ENCODE data around the gene ACR.

ACR gene

DNA sequence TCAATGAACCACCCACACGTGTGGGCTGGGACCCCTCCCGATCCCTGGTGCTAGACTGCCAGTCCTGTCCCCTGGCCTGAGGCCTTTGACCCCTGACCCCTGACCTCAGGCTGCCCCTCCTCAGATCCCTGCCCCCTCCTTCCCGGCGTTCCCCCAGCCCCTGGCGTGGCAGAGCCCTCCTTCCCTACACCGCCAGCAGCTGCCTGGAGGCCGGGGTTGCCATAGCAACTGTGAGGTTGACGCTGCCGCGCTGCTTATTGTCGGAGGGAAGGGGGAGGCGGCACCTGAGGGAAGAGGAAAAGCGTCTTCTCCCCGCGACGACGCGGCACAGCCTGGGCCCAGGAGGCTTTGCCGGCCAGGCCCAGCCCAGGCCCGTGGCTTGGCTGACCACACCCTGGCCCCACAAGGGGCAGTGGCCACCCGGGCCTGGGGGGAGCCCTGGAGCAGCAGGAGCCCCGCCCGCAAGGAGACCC lies 32.7 kb upstream of the ACR start:
- Mint-ChIP-seq H3K36me3 (ENCODE audit: low read depth) (peaks cover 18% of the 10 kb centered on the region), H3K27me3 (ENCODE audit: low read depth, poor library complexity) (no peaks in the 10 kb centered on the region), H3K27ac (no peak overlapping the region), H3K4me3 (peak overlapping the region; percentile 65), H3K4me1 (peaks cover 55% of the 10 kb centered on the region), H3K9me3 (no peaks in the 10 kb centered on the region)
- DNase-seq: peak; percentile 91
- TF ChIP-seq, protein P1, sequence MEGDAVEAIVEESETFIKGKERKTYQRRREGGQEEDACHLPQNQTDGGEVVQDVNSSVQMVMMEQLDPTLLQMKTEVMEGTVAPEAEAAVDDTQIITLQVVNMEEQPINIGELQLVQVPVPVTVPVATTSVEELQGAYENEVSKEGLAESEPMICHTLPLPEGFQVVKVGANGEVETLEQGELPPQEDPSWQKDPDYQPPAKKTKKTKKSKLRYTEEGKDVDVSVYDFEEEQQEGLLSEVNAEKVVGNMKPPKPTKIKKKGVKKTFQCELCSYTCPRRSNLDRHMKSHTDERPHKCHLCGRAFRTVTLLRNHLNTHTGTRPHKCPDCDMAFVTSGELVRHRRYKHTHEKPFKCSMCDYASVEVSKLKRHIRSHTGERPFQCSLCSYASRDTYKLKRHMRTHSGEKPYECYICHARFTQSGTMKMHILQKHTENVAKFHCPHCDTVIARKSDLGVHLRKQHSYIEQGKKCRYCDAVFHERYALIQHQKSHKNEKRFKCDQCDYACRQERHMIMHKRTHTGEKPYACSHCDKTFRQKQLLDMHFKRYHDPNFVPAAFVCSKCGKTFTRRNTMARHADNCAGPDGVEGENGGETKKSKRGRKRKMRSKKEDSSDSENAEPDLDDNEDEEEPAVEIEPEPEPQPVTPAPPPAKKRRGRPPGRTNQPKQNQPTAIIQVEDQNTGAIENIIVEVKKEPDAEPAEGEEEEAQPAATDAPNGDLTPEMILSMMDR (IDR thresholded peaks at IDR 0.05): no peak

DNA sequence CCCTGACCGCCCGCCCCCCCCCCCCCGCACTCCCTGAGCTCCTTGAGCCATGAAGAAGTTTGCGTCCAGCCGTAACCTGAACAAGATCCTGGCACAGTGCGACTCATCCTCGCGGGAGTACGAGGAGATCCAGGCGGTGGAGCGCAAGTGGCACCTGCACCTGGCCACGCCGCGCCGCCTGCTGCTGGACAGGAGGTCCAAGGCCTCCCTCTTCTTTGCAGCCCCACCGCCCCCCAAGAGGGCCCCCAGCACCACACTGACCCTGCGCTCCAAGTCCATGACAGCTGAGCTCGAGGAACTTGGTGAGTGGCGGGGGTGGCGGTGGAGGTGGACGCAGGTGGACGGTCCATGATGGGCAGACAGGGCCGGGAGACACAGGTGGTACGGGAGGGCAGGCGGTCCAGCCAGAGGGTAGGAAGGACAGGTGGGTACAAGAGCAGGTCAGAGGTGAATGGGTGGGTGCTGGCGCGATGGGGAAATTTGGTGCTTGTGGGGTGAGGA lies 32.1 kb upstream of the ACR start:
- peak overlapping the region; percentile 52 for H3K4me3 Mint-ChIP-seq
- no peak for DNase-seq

DNA sequence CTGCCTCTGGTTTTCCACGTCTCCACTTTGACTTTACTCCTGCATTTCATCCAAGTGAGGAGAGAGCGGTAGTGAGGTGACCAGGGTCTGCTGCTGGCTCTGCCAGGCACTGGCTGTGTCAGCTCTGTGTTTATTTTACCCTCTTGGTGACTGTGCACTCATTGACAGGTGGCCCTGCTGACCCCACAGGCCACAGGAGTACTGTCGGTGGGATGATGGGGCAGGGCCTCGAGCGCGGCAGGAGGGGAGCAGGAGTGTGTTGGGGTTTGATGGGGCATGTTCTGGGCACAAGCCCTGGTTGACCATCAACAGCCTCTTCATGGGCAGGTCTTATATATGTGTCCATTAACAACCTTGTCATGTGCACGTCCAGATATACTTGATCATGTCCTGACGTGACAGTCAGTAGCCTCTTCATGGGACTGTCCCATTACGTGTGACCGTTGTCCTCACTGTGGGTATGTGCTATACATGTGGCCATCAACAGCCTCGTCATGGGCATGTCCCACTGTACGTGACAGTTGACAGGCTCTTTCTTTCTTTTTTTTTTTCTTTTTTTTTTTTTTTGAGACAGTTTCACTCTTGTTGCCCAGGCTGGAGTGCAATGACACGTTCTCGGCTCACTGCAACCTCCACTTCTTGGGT lies 31.4 kb upstream of the ACR start:
- H3K27me3 Mint-ChIP-seq (ENCODE audit: low read depth, poor library complexity): peaks cover 4% of the 10 kb centered on the region
- H3K9me3 Mint-ChIP-seq: no peaks in the 10 kb centered on the region

More for the DNA sequence above, 32.1 kb upstream of the ACR start:
- Mint-ChIP-seq H3K36me3 (ENCODE audit: low read depth) (peaks cover 24% of the 10 kb centered on the region), H3K27me3 (ENCODE audit: low read depth, poor library complexity) (peaks cover 3% of the 10 kb centered on the region), H3K27ac (peak overlapping the region; percentile 48), H3K4me1 (peaks cover 53% of the 10 kb centered on the region), H3K9me3 (no peaks in the 10 kb centered on the region)
- TF ChIP-seq, protein P1 (IDR thresholded peaks at IDR 0.05): no peak

DNA sequence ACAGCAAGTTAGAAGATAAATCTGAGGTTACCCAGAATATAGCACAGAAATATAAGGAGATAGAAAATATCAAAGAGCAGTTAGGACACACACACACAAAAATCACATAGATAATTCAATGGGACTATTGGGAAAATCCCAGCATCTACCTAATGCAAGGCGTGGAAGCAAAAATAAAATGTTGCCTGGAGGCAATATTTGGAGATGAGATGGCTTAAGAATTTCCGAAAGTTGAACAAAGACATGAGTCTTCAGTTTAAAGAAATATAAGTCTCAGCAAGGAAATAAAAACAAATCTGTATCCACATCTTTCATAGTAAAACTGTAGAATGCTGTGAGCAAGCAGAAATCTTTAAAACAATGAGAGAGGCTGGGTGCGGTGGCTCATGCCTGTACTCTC lies 29.5 kb upstream of the ACR start:
- DNase-seq: no peak
- Mint-ChIP-seq H3K9me3 (no peaks in the 10 kb centered on the region), H3K27me3 (ENCODE audit: low read depth, poor library complexity) (peaks cover 4% of the 10 kb centered on the region), H3K36me3 (ENCODE audit: low read depth) (peaks cover 21% of the 10 kb centered on the region), H3K27ac (no peak overlapping the region), H3K4me1 (peaks cover 30% of the 10 kb centered on the region), H3K4me3 (no peak overlapping the region)
- TF ChIP-seq, protein P1 (IDR thresholded peaks at IDR 0.05): no peak

More for the DNA sequence above, 31.4 kb upstream of the ACR start:
- TF ChIP-seq, protein P1 (IDR thresholded peaks at IDR 0.05): no peak
- Mint-ChIP-seq H3K4me1 (peaks cover 49% of the 10 kb centered on the region), H3K36me3 (ENCODE audit: low read depth) (peaks cover 25% of the 10 kb centered on the region), H3K27ac (peak overlapping the region; percentile 48), H3K4me3 (peak overlapping the region; percentile 52)
- DNase-seq: no peak

DNA sequence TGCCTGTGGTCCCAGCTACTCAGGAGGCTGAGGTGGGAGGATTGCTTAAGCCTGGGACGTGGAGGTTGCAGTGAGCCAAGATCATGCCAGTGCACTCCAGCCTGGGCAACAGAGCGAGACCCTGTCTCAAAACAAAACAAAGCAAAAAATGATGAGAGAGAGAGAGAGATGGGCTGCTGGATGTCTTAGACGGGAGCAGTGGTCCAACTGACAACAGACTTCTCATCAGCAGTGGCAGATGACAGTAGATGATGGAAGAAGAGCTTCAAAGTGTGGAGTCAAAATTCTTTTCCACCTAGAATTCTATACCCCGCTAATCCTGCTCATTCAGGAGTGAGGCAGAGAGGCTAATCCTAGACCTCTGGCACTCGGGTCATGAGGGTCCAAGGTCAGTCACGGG lies 29.0 kb upstream of the ACR start:
- Mint-ChIP-seq H3K4me3 (no peak overlapping the region), H3K9me3 (no peaks in the 10 kb centered on the region), H3K36me3 (ENCODE audit: low read depth) (peaks cover 21% of the 10 kb centered on the region), H3K27me3 (ENCODE audit: low read depth, poor library complexity) (peaks cover 4% of the 10 kb centered on the region), H3K4me1 (peaks cover 25% of the 10 kb centered on the region), H3K27ac (no peak overlapping the region)
- TF ChIP-seq, protein P1 (IDR thresholded peaks at IDR 0.05): no peak
- no peak for DNase-seq

DNA sequence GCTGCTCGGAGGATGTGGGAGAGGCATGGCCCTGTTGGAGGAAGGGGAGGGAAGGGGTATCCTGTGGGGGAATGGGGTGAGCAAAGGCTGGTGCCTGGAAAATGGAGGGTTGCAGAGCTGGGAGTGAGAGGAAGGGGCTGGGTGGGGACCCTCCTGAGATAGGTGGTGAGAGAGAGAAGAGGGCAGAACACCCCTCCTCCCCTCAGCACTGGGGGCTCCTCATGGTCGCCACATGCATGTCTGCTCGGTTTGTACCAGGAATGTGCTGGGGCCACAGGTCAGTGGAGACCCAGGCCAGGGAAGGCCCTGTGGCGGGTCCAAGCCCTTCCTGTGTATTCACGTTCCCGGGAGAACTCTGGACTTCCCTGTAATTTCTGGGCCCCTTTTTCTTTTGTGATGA lies 27.8 kb upstream of the ACR start:
- Mint-ChIP-seq H3K27me3 (ENCODE audit: low read depth, poor library complexity) (peaks cover 4% of the 10 kb centered on the region), H3K4me1 (peaks cover 15% of the 10 kb centered on the region), H3K27ac (no peak overlapping the region), H3K9me3 (no peaks in the 10 kb centered on the region), H3K4me3 (no peak overlapping the region), H3K36me3 (ENCODE audit: low read depth) (peaks cover 21% of the 10 kb centered on the region)
- no peak for DNase-seq
- TF ChIP-seq, protein P1 (IDR thresholded peaks at IDR 0.05): no peak
